Measurements from ENCODE around the gene TUBAL3.

TUBAL3 gene

DNA sequence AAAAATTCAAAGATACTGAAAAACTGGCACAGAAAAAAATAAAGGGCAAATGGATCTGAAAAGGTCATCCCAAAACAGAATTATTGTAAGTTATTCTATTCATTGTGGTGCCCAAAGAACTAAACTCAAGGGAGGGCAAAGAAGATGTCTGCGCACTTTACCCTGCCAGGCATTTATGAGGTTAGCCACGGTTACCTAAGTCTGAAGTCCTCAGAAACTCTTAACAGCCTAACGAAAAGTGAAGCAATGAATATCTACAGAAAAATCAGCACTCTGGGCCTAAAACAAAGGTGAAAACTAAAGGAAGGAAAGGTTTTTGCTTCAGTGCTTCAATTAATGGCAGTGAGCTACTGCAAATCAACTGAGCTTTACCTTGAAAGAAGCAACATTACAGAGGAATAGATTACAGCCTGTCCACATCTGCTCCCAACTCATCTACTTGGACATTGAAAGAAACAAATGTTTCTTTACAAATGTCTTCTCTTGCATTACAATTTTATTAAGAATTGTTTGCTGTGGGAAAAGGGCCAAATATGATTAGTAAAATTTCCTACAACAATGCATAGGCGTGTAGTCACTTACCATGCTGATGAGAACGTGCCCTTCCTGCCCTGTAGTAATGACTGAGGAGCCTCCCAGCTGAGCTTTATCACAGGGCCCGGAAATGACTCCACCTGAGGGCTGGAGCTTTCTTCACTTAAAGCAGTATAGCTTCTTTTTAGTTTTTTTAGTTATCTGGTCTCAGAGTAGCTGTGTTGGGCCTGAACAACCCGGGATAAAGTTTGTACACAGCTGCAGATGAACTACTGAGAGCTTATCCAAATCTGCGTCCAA lies at the start of gene TUBAL3:
TSS of gene TUBAL3 (minus strand) at position 621 of the 834 bp plus-strand sequence. CDS start at position 585, 36 bp downstream.
- DNase-seq (ENCODE audit: low spot score): peak; percentile 23

- DNase-seq (ENCODE audit: low spot score): no peak
Observed at GRCh38 chr10:5453749-5454489, 49.3 kb upstream of the TUBAL3 start.

- no peak for DNase-seq (ENCODE audit: low spot score)
Observed at GRCh38 chr10:5450605-5451384, 46.2 kb upstream of the TUBAL3 start.

DNA sequence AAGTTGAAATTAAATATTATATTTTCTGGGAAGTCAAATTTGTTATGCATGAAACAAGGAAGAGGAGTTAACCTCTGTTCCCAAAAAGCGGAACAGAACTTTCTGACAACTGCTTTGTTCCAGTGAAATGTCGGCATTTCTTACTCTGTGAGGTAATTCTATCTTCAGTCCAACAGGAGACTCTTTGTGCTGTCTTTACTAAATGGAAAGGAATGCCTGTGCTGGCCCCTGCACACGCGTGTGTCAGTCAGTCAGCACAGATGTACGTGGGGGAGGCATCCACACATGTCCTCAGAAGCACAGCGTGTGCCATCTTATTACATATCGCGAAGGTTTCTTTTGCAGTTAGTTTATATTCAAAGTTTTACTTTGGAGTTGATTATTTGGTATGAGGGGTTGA lies 45.2 kb upstream of the TUBAL3 start:
- peak; percentile 75 for DNase-seq (ENCODE audit: low spot score)

- DNase-seq (ENCODE audit: low spot score): no peak
Observed at GRCh38 chr10:5449227-5449626, 44.6 kb upstream of the TUBAL3 start.

- DNase-seq (ENCODE audit: low spot score): no peak
Observed at GRCh38 chr10:5448333-5449001, 43.8 kb upstream of the TUBAL3 start.

- DNase-seq (ENCODE audit: low spot score): peak; percentile 63
Observed at GRCh38 chr10:5447611-5448071, 43.0 kb upstream of the TUBAL3 start.

DNA sequence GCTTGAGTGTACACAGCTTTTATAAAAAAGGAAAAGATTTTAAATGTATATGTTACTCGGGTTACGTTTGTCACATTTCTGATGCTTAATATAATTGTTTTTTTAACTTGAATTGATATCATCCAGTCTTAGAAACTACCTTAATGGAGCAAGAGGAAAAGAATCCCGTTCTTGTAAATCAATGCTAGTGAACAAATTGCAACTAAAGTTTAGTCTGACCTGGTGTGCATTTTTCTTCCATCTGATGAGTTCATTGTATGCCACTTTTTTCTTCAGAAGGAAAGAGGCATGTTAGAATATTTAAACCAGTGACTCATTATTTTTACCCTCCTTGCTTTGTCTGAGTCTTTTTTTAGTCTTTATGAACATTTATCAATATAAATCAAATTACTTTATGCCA lies 42.4 kb upstream of the TUBAL3 start:
- DNase-seq (ENCODE audit: low spot score): peak; percentile 35

DNA sequence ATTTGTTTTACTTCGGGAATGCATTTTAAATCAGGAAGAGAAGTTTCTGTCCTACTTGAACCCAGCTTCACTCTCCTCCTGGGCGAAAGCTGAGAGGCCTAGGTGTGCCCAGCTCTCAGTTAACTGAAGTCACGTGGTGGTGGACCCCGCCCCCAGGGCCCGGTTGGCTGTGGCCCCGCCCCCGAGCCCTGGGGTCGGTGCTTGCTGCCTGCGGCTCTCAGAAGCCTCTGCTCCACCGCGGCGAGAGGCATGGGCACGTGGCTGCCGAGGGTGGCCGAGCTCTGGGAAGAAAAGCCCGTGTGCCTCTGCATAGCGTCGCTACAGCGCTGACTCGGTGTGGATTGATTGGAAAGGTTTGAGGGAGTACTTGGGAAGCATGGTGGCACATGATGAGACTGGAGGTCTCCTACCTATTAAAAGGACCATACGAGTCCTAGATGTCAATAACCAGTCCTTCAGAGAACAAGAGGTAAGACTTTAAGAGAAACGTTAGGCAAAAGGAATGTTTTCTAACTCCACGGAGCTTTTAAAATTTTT lies 41.8 kb upstream of the TUBAL3 start:
- peak; percentile 95 for DNase-seq (ENCODE audit: low spot score)

DNA sequence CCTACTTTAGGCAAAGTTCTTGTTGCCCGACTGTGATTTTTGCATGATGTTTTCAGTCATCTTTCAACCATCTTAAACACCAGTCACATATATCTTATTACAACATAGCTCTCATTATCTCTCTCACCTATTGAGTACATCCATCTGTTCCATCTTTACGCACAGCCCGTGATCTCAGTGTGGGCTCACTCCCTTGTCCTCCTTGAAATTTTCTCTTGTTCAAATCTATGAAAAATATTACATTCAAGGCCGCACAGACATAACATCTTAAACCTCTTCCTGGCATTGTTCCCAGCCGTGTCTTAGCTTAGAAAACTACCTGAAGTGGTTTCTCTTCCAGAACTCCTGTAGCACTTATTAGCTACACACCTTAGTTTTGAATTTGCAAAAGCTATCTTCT lies 40.4 kb upstream of the TUBAL3 start:
- DNase-seq (ENCODE audit: low spot score): no peak

GRCh38 chr10:5443429-5443828 lies 38.8 kb upstream of the TUBAL3 start:
- no peak for DNase-seq (ENCODE audit: low spot score)

- DNase-seq (ENCODE audit: low spot score): no peak
Observed at GRCh38 chr10:5442990-5443370, 38.4 kb upstream of the TUBAL3 start.

GRCh38 chr10:5442065-5442989 lies 37.7 kb upstream of the TUBAL3 start:
- peak; percentile 69 for DNase-seq (ENCODE audit: low spot score)

GRCh38 chr10:5441106-5441505 lies 36.5 kb upstream of the TUBAL3 start:
- no peak for DNase-seq (ENCODE audit: low spot score)

GRCh38 chr10:5440206-5440605 lies 35.6 kb upstream of the TUBAL3 start:
- no peak for DNase-seq (ENCODE audit: low spot score)

DNA sequence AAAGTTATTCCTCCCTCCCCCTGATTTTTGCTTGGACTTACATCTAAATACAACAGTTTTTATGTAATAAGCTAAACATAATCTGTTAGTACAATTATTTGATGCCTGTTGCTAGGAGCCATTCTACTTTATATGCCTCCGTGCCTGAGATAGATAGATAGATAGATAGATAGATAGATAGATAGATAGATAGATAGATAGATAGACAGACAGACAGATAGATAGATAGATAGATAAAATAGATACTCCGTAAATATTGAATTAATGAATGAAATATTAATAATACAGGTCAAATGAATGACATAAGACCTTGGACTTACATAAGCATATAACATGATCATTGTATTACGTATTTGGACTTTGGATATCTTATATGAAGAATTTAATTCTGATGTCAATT lies 30.7 kb upstream of the TUBAL3 start:
- DNase-seq (ENCODE audit: low spot score): no peak

DNA sequence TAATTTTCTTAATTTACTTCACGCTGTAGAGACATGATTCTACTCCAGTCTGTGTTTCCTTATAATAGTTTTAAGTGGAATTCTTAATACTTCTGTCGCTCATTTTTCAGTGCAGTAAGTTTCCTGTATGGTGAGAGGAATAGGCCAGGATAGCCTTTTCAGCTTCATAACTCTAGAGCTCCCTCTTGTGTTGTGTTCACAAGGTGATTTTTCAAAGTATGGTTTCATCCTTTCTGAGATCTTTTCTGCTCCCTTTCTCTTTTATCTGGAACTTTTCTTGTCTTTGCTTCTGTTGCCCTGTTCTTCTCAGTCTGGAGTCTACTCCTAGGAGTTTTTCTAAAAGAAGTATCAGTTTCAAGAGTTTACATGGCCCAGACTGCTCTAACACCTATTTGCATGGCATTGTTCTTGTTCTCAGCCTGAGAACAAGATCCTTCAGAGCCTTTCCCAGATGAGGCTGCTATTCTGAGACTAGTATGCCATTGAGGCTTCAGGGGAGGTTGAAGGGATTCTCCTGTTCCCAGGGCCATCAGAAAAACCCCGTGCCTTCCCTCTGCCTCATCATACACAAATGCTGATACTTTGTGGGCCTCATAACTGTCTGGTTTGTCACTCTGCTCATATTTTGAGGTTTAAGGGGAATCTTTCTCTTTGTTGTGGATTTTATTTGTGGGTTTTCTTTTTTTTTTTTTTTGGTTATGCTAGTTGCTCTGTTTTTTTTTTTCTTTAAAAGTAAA lies 29.6 kb upstream of the TUBAL3 start:
- peak; percentile 47 for DNase-seq (ENCODE audit: low spot score)

DNA sequence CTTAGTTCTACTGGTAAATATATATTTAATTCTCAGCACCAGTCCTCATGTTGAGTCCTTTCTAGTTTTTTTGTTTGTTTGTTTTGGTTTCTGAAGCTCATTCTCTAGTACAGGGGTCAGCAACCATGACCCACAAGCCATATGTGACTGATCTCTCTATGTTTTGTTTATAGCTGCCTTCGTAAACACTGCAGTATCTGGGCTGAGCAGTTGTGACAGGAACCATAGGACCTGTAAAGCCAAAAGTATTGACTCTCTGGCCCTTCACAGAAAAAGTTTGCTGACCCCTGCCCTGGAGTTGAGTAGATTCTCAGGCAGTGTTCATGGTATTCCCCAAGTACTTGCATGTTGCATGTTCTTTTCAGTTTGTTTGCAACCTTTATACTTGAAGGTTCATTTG lies 28.6 kb upstream of the TUBAL3 start:
- DNase-seq (ENCODE audit: low spot score): no peak

- DNase-seq (ENCODE audit: low spot score): no peak
Observed at GRCh38 chr10:5428133-5428532, 23.5 kb upstream of the TUBAL3 start.

DNA sequence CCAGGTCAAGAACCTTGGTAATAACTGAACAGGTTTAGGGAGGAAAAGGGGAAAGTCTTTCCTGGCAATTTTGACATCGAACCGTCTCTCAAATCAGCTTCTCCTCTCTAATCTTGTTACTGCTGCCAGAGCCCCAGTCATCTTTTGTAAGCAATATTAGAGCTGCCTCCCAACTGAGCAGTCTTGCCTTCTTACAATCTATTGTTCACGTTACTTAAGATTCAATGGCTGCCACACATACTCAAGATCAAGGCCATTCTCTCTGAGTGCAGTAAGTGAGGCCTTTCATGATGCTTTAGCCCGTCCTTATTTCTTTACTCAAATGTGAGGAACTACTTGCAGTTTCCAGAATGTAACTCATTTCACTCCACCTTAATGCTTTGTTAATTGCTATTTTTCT lies 20.1 kb upstream of the TUBAL3 start:
- no peak for DNase-seq (ENCODE audit: low spot score)
